Epidermal melanocyte (primary cell): ENCODE measurements around the gene UBALD2.
"Not testable (repeated sequence)": the region's sequence is repeated elsewhere in the genome, so short reads cannot be mapped to it uniquely, and the experiment has no call there.

Experiments used
- DNase-seq: peaks from one replicate; pipeline ENCODE4 v3.0.0; 2011; ENCODE audit warnings: low spot score; ENCODE audit not compliant: insufficient read length

The UBALD2 gene

DNA sequence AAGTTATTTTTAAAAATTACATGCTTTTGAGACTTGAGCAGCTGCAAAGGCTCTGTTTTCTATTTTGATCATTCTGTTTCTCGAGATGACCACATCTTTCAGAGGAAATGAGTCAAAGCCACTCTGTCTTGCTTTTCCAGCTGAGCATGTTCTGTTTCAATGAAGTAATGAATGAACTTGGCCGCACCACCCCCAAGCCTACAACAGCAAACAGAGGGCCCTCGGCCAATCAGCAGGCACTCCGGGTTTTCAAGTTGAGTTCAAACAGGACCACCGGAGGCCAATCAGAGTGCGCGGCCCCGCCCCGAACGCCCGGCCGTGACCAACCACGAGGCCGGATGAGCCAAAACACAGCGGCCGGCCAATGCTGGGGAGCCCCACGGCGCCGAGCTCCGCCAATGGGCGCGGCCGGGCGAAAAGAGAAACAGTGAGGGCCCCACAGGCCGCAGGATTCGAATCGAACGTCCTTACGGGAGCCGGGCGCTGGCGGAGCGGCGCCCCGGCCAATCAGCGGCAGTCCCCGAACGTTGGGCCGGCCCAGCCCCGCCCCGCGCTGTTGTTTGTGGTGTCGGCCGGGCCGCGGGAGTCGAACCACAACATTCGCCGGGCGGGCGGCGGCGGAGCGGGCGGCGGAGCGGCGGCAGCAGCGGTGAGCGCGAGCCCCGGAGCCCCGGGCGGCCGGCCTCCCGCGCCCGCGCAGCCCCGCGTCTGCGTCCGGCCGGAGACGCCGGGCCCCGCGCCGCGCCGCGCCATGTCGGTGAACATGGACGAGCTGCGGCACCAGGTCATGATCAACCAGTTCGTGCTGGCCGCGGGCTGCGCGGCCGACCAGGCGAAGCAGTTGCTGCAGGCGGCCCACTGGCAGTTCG lies at the start of gene UBALD2:
Gene UBALD2, plus strand, starts transcription at position 594 of the 869 bp plus-strand sequence. Its CDS starts 158 bp downstream, at position 752.
- DNase-seq, result peak; percentile 100

GRCh38 chr17:76217081-76217480 lies 48.1 kb upstream of the UBALD2 start:
- DNase-seq, result no peak

GRCh38 chr17:76219670-76220383 lies 45.3 kb upstream of the UBALD2 start:
- no peak for DNase-seq

- DNase-seq, result no peak
Measured at GRCh38 chr17:76223802-76224201, 41.3 kb upstream of the UBALD2 start.

DNA sequence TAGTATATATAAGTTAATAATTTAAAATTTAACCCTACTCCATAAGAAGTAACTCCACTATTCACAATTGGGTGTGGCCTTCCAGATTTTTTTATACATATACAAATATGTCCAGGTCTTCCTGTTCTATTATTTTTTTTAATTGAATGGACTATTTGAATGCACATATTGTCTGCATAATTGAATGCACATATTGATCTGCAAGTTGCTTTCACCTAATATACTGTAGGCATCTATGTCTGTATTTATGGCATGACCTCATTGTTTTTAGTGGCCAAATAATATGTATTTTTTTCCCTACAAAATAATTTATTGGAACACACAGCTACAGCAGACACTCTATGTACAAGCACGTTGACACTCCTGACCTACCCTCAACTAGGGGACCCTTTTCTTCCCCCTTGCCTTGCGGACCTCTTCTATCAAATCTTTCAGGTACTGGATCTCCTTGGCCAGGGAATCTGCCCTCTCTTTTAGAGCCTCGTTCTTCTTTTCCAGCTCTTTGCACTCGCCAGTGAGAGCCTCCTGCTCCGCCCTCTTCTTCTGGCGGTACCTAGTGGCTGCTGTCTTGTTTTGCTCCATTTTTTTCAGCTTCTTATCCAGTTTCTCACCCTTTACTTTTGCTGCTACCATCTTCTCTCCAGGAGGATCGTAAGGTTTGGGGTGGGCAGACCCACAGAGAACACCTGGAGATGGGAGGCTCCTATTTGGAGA lies 39.6 kb upstream of the UBALD2 start:
- DNase-seq, result not testable (repeated sequence)

- not testable (repeated sequence) for DNase-seq
Measured at GRCh38 chr17:76226749-76227148, 38.4 kb upstream of the UBALD2 start.

GRCh38 chr17:76232342-76232741 lies 32.8 kb upstream of the UBALD2 start:
- DNase-seq, result no peak

DNA sequence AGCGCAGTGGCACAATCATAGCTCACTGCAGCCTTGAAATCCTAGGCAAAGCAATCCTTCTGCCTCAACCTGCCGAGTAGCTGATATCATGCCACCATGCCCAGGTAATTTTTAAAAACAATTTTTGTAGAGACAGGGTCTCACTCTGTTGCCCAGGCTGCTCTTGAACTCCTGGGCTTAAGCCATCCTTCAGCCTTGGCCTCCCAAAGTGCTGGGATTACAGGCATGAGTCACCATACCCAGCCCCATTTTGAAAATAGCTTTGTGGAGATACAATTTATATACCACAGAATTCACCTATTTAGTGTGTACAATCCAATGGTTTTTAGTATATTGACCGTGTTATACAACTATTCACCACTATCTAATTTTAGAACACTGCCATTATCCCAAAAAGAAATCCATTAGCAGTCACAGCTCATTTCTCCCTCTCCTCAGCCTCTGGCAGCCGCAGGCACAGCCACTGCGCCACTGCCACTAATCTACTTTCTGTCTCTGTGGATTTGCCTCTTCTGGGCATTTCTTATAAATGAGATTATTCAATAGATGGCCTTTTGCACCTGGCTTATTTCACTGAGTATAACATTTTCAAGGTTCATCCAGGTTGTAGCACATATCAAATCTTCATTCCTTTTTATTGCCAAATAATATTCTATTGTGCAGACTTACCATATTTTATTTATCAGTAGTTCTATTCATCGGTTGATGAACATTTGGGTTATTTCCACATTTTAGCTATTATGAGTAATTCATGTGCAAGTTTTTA lies 31.4 kb upstream of the UBALD2 start:
- no peak for DNase-seq

DNA sequence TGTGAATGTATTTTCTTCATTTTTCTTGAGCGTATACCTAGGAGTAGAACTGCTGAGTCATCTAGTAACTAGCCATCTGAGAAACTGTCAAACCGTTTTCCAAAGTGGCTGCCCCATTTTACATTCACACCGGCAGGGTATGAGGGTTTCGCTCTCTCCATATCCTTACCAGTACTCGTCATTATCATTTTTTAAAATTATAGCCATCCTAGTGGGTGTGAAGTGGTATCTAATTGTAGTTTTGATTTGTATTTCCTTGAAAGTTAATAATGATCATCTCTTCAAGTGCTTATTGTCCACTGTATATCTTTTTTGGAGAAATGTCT lies 30.8 kb upstream of the UBALD2 start:
- no peak for DNase-seq

GRCh38 chr17:76235883-76236282 lies 29.3 kb upstream of the UBALD2 start:
- no peak for DNase-seq

DNA sequence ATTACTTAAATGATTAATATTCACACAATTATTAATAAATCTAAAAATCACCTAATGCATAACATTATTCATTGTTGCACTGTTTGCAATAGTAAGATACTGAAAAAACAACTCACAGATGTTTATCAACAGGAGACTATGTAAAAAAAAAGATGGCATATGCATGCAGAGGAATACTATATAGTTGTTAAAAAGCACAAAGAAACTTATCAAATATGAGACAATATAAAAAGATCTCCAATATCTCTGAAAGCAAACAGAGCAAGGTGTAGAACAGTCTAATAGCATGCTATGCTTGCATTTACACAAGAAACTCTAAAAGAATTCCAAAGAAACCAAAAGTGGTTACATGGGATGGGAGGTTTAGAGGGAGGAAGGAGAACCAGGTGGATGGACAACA lies 28.5 kb upstream of the UBALD2 start:
- DNase-seq, result no peak

DNA sequence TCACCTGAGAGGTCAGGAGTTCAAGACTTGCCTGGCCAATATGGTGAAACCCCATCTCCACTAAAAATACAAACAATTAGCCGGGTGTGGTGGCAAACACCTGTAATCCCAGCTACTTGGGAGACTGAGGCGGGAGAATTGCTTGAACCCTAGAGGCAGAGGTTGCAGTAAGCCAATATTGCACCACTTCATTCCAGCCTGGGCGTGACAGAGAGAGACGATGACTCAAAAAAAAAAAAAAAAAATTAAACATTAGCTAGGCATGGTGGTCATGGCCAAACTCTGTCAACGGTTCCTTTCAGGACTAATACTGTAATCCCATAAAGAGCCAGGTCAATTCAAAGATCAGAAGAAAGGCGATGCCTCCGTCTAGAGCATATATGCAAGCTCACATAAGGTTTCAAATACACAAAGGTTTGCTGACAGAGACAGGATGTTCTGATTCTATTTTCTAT lies 27.3 kb upstream of the UBALD2 start:
- no peak for DNase-seq

DNA sequence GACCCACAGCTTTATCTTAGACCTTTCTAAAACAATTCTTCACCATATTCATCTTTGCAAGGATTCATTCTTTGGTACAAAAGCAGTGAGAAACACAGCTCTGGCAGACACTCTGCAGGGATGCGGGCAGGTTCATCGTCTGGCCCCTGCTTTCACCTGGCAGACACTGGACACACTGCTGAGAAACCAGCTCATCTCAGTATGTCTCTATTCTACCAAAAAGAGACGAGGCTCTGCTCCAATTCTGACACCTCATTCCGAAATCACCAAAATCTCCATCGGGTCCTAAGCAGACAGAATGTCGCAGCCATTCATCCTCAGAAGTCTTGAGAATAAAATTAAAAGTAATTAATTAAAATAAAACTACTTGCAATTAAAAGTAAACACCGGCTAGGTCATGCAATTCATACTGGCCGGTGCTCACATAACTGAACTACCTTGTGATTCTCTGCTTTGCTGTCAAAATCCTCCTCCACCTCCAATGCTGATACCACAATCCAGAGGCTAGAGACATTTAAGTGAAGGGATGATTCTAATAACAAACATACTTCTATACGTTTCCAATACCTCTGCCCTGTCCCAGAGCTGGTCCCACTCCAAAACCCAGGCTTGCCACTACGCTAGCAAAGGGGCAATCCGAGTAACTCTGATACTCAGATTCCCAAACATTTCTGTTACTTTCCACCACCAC lies 26.2 kb upstream of the UBALD2 start:
- DNase-seq, result no peak

DNA sequence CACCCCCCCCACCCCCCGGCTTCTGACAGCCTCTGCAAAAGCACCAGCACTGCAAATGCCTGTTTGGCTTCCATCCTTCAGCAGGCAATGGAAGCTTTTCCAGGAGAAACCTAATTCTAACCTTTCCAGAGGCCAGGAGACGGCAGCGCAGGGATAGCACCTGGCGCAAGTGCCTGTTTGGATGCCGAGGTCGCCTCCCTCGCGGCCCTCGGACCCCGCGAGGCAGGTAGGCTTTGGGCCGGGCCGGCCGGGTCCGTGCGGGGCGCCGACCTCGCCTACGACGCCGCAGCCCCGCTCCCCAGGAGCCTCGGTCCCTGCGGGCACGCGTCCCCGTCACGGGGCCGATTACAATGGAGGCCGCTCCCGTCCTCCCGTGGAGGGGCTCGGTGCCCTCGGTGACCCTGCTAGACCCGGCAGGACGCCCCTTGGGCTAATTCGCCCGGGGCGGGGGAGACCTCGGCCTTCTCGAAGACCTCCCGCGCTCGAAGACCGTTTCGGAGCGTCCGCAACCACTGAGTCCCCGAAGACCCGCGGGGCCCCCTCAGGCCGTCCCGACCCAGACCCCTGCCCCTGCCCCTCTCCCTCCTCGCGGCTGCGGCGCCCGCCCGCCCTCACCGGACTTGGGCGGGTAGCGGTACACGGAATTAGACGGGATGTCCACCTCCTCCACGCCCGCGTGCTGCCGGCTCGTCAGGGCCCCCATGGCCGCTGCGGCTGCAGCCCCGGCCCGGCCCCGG lies 25.4 kb upstream of the UBALD2 start:
- no peak for DNase-seq

GRCh38 chr17:76240461-76241203 lies 24.5 kb upstream of the UBALD2 start, which contains the start of gene RNF157:
Gene RNF157 (minus strand): TSS chr17:76240493. CDS start chr17:76240240, 253 bp downstream.
- peak; percentile 69 for DNase-seq

DNA sequence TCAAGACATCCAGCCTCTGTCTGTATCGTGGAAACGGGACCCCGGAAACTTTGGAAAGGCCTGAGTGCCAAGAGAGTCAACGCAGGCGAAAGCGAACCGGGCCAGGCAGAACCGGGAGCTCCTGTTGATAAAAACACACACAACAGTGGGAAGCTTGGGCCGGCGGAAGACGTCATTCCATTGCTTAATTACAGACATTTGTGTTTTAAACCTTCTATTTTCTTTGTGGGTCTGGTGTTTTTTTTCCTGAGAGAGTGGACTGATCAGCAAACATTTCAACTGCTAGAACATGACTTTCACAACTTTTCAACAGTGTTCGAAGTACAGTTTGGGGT lies 24.0 kb upstream of the UBALD2 start:
- no peak for DNase-seq

DNA sequence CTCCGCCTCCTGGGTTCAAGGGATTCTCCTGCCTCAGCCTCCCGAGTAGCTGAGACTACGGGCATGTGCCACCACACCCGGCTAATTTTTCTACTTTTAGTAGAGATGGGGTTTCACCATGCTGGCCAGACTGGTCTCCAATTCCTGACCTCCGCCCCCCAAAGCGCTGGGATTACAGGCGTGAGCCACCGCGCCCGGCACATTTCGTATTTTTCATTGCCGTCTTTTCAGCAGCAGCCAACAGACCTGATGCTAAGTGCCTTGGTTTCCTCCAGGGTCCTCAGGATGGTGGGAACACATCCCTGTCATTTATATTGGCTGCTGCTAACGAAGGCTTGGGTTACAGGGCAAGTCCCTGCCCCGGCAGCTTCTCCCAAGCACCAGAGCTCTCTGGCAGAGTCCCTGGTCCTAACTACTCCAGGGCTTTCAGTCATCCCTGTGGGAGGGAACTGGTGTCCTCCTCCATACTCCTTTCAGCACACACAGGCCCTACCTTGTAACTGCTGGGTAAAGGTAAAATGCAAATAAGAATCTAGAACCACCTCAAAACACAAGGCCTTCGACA lies 23.4 kb upstream of the UBALD2 start:
- DNase-seq, result no peak

GRCh38 chr17:76243826-76244679 lies 21.1 kb upstream of the UBALD2 start:
- no peak for DNase-seq
